K562 (cell line): ENCODE data around the gene STING1.
"Not testable (repeated sequence)": the region's sequence is repeated elsewhere in the genome, so short reads cannot be mapped to it uniquely, and the experiment has no call there.

ENCODE experiments used
- AFF4 ChIP-seq: sonication (generic); formaldehyde crosslinking; IDR thresholded peaks from 2 replicates; pipeline ENCODE4 v1.8.0; 2023; ENCODE audit warnings: mild to moderate bottlenecking, missing genetic modification reagents
- CTCF ChIP-seq, 3 experiments: IDR thresholded peaks in 2 of 3; conservative IDR thresholded peaks in 1 of 3; 2 replicates each; pipeline ENCODE4 v1.5.1; 2011 to 2012; ENCODE audit warnings: low read length in 3 of 3, mild to moderate bottlenecking in 3 of 3, control low read depth in 2 of 3, improper control_type of control experiment in 1 of 3, inconsistent platforms in 1 of 3, low read depth in 1 of 3, mixed read lengths in 1 of 3, moderate library complexity in 1 of 3; ENCODE audit not compliant: insufficient read depth in 2 of 3
- GTF2A2 ChIP-seq: IDR thresholded peaks from 2 replicates; pipeline ENCODE4 v1.6.1; 2016; ENCODE audit warnings: mild to moderate bottlenecking, missing genetic modification characterization, missing compliant biosample characterization
- POLR2A ChIP-seq: fragments of 450-650 bp; conservative IDR thresholded peaks from 2 replicates; pipeline ENCODE4 v1.6.1; 2016
- RERE ChIP-seq: sonication (generic); formaldehyde crosslinking; IDR thresholded peaks from 2 replicates; pipeline ENCODE4 v1.8.0; 2023; ENCODE audit warnings: missing genetic modification reagents, mild to moderate bottlenecking, borderline replicate concordance
- SMARCA4 ChIP-seq: fragments of 450-650 bp; IDR thresholded peaks from 2 replicates; pipeline ENCODE4 v1.6.1; 2016
- SMARCB1 ChIP-seq: IDR thresholded peaks from 2 replicates; pipeline ENCODE4 v1.6.1; 2011; ENCODE audit warnings: improper control_type of control experiment, low read depth; ENCODE audit not compliant: insufficient read length
- SREBF1 ChIP-seq: fragments of 150-350 bp; IDR thresholded peaks from 2 replicates; pipeline ENCODE4 v1.6.1; 2014; ENCODE audit warnings: antibody characterized with exemption, low read depth, low read length, borderline replicate concordance
- ZBTB17 ChIP-seq: fragments of 450-650 bp; formaldehyde crosslinking; IDR thresholded peaks from 2 replicates; pipeline ENCODE4 v1.4.0; 2020; ENCODE audit warnings: mild to moderate bottlenecking
- ZNF175 ChIP-seq: fragments of 200-800 bp; sonication (Bioruptor generic); IDR thresholded peaks from 2 replicates; pipeline ENCODE4 v1.6.1; 2016; ENCODE audit warnings: low read depth, mild to moderate bottlenecking, missing genetic modification characterization, missing compliant biosample characterization
- ZNF609 ChIP-seq: sonication (generic); formaldehyde crosslinking; IDR thresholded peaks from 2 replicates; pipeline ENCODE4 v1.8.1; 2023; ENCODE audit warnings: missing genetic modification reagents, mild to moderate bottlenecking, borderline replicate concordance

- TF ChIP-seq GTF2A2 (tag); SMARCB1; SREBF1; CTCF (IDR thresholded peaks at IDR 0.05 in 2 of 3, conservative IDR thresholded peaks at IDR 0.05 in 1 of 3; ENCODE audit: insufficient read depth in 2 of 3, low read depth in 1 of 3, low read length in 3 of 3); SMARCA4; ZBTB17; RERE; POLR2A; ZNF609 (CRISPR knock-in tag); AFF4 (CRISPR knock-in tag); ZNF175 (CRISPR knock-in tag): not testable (repeated sequence)
Observed at GRCh38 chr5:139526309-139527089, 43.9 kb upstream of the STING1 start.
